HG03575 (cell line): ENCODE results near the gene GLRX3.

Experiments used
- ATAC-seq: cut with Tn5 transposase; IDR thresholded peaks from one replicate; pipeline ENCODE4 v1.9.1; 2021; ENCODE audit not compliant: unreplicated experiment, insufficient number of reproducible peaks, low FRiP score; ENCODE audit errors: extremely low read depth

Gene GLRX3

GRCh38 chr10:130135676-130136225 is 440 bp upstream of the GLRX3 start:
- no peak for ATAC-seq

DNA sequence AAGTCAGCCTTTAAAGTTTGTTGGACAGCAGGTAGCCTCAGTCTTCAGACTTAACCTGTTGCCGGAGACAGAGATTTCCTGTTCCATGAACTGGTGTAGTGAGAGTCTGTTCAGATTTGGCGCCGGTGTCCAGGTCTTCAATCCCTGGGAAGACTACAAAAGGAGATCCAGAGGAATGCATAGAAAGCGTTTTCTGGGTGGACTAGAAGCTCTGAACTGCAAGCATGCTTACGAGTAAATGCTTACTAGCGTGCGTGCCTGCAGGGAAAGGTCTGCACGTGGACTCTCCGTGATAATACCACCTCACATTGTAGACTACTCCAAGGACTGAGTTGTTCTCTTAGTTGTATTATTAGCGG is 878 bp downstream of the GLRX3 start:
- ATAC-seq = no peak

DNA sequence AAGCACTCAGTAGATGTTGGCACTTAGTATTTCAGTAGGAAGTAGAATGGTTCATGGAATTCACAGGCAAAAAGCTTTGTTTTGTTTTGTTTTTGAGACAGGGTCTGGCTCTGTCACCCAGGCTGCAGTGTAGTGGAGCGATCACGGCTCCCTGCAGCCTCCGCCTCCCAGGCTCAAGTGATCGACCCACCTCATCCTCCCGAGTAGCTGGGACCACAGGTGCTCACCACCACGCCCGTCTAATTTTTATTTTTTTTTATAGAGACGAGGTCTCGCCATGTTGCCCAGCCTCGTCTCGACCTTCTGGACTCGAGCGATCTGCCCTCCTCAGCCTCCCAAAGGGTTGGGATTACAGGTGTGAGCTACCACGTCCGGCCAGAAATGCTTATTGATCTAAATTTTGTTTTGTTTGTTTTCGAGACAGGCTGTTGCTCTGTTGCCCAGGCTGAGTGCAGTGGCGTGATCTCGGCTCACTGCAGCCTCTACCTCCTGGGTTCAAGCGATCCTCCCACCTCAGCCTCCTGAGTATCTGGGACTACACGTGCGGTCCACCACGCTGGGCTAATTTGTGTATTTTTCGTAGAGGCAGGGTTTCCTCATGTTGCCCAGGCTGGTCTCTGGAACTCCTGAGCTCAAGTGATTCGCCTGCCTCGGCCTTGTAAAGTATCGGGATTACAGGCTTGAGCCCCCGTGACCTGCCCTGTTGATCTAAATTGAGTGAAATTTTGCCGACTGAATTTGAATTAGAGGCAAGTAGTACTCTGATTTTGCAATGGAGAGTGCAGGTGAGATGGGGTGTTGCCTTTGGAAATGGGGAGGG is 1.7 kb downstream of the GLRX3 start:
- ATAC-seq = no peak

DNA sequence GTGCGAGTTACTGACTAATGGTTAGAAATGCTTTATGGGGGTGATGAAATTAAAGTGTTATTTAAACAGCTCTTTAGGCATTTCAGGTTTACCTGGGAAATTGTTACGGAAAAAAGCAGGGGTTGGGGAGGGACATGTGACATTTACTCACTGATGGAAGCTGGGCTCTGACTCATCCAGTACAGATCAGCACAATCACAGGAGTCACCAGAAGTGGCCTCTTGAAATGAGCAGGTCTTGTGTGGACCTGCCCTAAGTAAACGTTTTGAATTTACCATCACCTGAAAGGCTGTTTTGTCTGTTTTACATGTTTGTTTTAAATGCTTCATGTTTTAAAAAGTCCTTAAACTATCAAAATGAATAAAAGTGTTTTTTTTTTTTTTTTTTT is 2.3 kb downstream of the GLRX3 start:
- ATAC-seq = no peak

DNA sequence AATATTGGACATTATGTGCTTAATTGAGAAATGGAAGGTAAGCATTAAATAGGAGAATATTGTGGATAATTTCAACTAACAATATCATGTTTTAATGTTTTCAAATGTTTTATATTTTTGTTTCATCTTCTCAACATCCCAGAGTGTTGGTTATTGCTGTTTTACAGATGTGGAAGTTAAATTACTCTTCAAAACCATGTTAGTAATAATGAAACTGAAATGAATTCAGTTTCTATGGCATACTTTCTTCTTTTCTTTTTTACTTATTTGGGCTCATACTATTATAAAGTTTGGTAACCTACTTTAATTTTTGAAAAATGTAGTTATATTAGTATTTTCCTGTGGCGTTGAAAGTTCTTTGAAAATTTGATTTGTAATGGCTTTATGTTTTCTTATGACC is 4.2 kb downstream of the GLRX3 start:
- ATAC-seq = peak; percentile 27

DNA sequence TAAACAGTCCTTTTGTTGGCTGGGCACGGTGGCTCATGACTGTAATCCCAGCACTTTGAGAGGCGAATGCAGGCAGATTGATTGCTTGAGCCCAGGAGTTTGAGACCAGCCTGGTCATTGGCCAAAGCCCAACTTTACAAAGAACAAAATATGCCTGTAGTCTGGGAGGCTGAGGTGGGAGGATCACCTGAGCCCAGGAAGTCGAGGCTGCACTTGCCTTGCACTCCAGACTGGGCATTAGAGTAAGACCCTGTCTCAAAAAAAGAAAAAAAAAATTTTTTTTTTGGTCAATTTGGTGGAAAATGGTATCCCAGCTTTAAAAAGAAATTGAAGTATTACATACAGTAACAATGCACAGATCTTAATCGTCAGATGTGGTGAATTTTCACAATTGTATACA is 4.8 kb downstream of the GLRX3 start:
- ATAC-seq = no peak

GRCh38 chr10:130141460-130141859 is 5.3 kb downstream of the GLRX3 start:
- no peak for ATAC-seq

GRCh38 chr10:130141878-130142277 is 5.7 kb downstream of the GLRX3 start:
- ATAC-seq = peak; percentile 78

- ATAC-seq = no peak
Observed at GRCh38 chr10:130146042-130146441, 9.9 kb downstream of the GLRX3 start.

- no peak for ATAC-seq
Observed at GRCh38 chr10:130159192-130159794, 23.1 kb downstream of the GLRX3 start.

- no peak for ATAC-seq
Observed at GRCh38 chr10:130160775-130161174, 24.6 kb downstream of the GLRX3 start.

- ATAC-seq = no peak
Observed at GRCh38 chr10:130161331-130161730, 25.1 kb downstream of the GLRX3 start.

- no peak for ATAC-seq
Observed at GRCh38 chr10:130167193-130167592, 31.0 kb downstream of the GLRX3 start.

GRCh38 chr10:130167707-130168106 is 31.5 kb downstream of the GLRX3 start:
- ATAC-seq = no peak

DNA sequence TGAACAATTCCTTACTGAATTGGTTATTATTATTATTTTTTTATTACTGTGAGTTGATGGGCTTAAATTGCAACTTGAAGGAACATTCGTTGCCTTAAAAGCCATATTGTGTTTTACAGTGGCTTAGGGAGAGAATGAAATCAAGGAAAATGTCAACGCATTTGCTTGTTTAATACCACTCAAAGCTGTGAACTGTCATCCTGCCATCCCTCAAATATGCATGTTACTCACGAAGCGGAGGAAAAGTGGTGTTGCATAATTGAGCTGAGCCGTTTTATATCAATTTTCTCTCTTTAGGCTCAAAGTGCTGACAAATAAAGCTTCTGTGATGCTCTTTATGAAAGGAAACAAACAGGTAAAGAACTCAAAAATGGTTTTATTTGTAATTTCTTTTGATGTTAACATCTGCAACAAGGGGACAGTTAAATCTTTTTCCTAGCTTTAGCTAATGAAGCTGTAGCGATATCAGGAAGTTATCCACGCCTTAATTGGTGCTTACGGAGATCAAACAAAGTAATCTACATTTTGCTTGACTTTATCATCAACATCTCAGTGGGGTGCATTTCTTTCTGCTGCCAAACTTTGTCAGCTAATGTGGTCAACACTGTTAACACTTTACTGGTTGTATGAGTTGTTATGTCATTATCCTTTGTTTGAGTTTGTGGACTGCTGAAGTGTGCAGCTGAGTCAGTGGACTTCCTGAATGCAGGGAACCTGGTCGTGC is 33.1 kb downstream of the GLRX3 start:
- no peak for ATAC-seq

GRCh38 chr10:130171196-130171595 is 35.0 kb downstream of the GLRX3 start:
- ATAC-seq = no peak

GRCh38 chr10:130174328-130174727 is 38.1 kb downstream of the GLRX3 start:
- ATAC-seq = no peak

- ATAC-seq = no peak
Observed at GRCh38 chr10:130175074-130175473, 38.9 kb downstream of the GLRX3 start.

DNA sequence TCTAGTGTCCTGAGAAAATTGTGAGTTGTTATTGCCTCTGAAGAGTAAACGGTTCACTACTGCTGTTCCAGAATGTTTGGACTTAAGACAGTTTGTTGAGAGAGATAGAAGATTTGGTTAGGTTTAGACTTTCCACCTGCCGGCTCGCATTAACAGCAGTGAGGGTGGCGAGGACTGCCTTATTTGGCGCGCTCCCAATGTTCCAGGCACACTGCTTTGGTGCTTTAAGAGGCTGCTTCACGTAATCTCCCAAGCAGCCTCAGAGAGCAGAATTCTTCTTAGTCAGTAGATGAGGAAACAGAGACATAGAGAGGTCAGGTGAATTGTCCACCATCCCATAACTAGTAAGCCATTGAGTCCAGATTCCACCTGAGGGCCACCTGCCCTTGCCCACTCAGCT is 41.1 kb downstream of the GLRX3 start:
- no peak for ATAC-seq

DNA sequence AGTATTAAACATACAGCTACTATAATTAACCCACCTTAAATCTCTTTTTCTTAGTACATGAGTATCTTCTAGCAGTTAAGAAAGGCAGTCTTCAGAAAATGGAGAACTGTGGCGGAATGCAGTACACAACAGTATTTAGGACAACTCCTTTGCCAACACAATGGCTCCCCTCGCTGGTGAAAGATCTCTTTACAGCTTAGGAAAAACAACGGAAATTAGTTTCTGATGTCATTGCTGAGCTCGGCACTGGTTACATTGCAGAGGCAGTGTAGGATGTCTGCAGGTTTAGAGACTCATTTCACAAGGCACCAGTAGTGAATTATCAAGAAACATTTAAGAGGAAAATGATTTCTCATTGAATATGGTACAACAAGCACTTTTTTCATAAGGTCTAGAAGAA is 43.4 kb downstream of the GLRX3 start:
- no peak for ATAC-seq
